K562 (cell line): ENCODE data around the gene FOXB2. TPM values are rescaled to one million over a fixed set of nuclear protein-coding genes. Genes with fewer than 3 reads are reported as not detected.

ENCODE experiments used
- ATAC-seq: fragments of 200-7000 bp; cut with Tn5 transposase; 3 replicates; pipeline ENCODE4 v1.9.1; 2020; ENCODE audit warnings: moderate library complexity
- BruUV-seq: library from RNA; stranded (reverse); fragments of 400-500 nt; replicated peaks from 2 replicates; lab custom pipeline; 2021; lab: Mats Ljungman, UMichigan
- CTCF ChIA-PET: fragments of 300-600 bp; formaldehyde crosslinking; extraction: SDS; loops from one replicate; lab custom pipeline; 2021; ENCODE audit warnings: low intra/inter-chr PET ratio; lab: Yijun Ruan, JAX
- POLR2A ChIA-PET: fragments of 300-600, 350-650 bp; sonication (Branson Sonifier 250); formaldehyde crosslinking; extraction: SDS; loops from one replicate; lab custom pipeline; 2021; ENCODE audit warnings: antibody characterized with exemption, inconsistent platforms; lab: Yijun Ruan, JAX
- DNase-seq, 4 experiments: peaks; one replicate each; pipeline versions ENCODE4 v3.0.0 to v3.0.0-alpha.2; 2011 to 2018; ENCODE audit warnings: low spot score in 3 of 4, mixed read lengths in 3 of 4; ENCODE audit errors: extremely low read depth in 1 of 4
- FAIRE-seq: peaks from 2 replicates; lab custom pipeline; 2011; peaks lifted over from hg19 to GRCh38; lab: Jason Lieb, UNC
- H2AFZ ChIP-seq: 2 replicates; pipeline ENCODE4 v1.6.0; 2011; ENCODE audit warnings: low read depth, low read length, control low read depth, inconsistent platforms
- H3K27ac ChIP-seq: fragments of 200-600 bp; 3 replicates; pipeline ENCODE4 v1.8.0; 2011; ENCODE audit warnings: low read depth, mild to moderate bottlenecking, control low read depth, inconsistent platforms, low read length, moderate library complexity, mixed read lengths; ENCODE audit errors: extremely low read depth
- H3K27me3 ChIP-seq, 2 experiments: fragments of 300-600 bp in 1 of 2; 2 replicates in 1 of 2; 3 replicates in 1 of 2; pipeline versions ENCODE4 v1.6.0 to v1.8.0; 2011; ENCODE audit warnings: inconsistent platforms in 2 of 2, low read length in 2 of 2, mild to moderate bottlenecking in 1 of 2, mixed read lengths in 1 of 2, moderate library complexity in 1 of 2; ENCODE audit not compliant: control insufficient read depth in 2 of 2, insufficient read depth in 2 of 2
- H3K36me3 ChIP-seq: fragments of 300-600 bp; 3 replicates; pipeline ENCODE4 v1.8.0; 2011; ENCODE audit warnings: mild to moderate bottlenecking, low read length, inconsistent platforms; ENCODE audit not compliant: control insufficient read depth, insufficient read depth
- H3K4me1 ChIP-seq, 2 experiments: fragments of 200-600 bp in 1 of 2; replicated peaks in 1 of 2; 2 replicates in 1 of 2; 3 replicates in 1 of 2; pipeline versions ENCODE4 v1.5.1 to v1.8.0; 2011; ENCODE audit warnings: inconsistent platforms in 2 of 2, low read length in 2 of 2, mild to moderate bottlenecking in 1 of 2, mixed read lengths in 1 of 2, moderate library complexity in 1 of 2; ENCODE audit not compliant: control insufficient read depth in 2 of 2, insufficient read depth in 2 of 2
- H3K4me2 ChIP-seq: 2 replicates; pipeline ENCODE4 v1.6.1; 2011; ENCODE audit warnings: low read length, control low read depth, inconsistent platforms, mixed read lengths; ENCODE audit not compliant: insufficient read depth
- H3K4me3 ChIP-seq: fragments of 200-600 bp; sonication (generic), shearing (Covaris generic); 2 replicates; pipeline ENCODE4 v1.5.1; 2016; ENCODE audit warnings: control low read depth, inconsistent platforms
- H3K79me2 ChIP-seq: fragments of 200-600 bp; 3 replicates; pipeline ENCODE4 v1.8.0; 2011; ENCODE audit warnings: low read length, inconsistent platforms; ENCODE audit not compliant: control insufficient read depth, insufficient read depth
- H3K9ac ChIP-seq, 2 experiments: 2 replicates each; pipeline versions ENCODE4 v1.6.0 to v1.6.1; 2011; ENCODE audit warnings: low read depth in 2 of 2, low read length in 2 of 2, control low read depth in 1 of 2, inconsistent platforms in 1 of 2, mild to moderate bottlenecking in 1 of 2, mixed read lengths in 1 of 2; ENCODE audit not compliant: insufficient read depth in 1 of 2
- H3K9me1 ChIP-seq: one replicate; pipeline ENCODE4 v1.6.0; 2011; ENCODE audit warnings: inconsistent platforms, mild to moderate bottlenecking, low read length, moderate library complexity; ENCODE audit not compliant: control insufficient read depth, insufficient read depth
- H3K9me3 ChIP-seq: replicated peaks from 2 replicates; pipeline ENCODE4 v1.5.1; 2011; ENCODE audit warnings: low read depth, low read length, inconsistent platforms; ENCODE audit not compliant: control insufficient read depth, insufficient read depth
- H4K20me1 ChIP-seq: replicated peaks from 2 replicates; pipeline ENCODE4 v1.6.1; 2011; ENCODE audit warnings: low read length, inconsistent platforms, mixed read lengths; ENCODE audit not compliant: control insufficient read depth, insufficient read depth
- BCOR ChIP-seq: fragments of 450-650 bp; IDR thresholded peaks from 2 replicates; pipeline ENCODE4 v1.6.1; 2016
- BHLHE40 ChIP-seq: IDR thresholded peaks from 2 replicates; pipeline ENCODE4 v1.6.1; 2011; ENCODE audit warnings: low read length, improper control_type of control experiment
- CSDE1 ChIP-seq, 2 experiments: fragments of 450-650 bp; IDR thresholded peaks; 2 replicates each; pipeline ENCODE4 v1.6.1; 2016; ENCODE audit warnings: mild to moderate bottlenecking in 1 of 2
- JUND ChIP-seq, 2 experiments: IDR thresholded peaks; 2 replicates in 1 of 2; 3 replicates in 1 of 2; pipeline ENCODE4 v1.6.1; 2011; ENCODE audit warnings: borderline replicate concordance in 2 of 2, low read depth in 2 of 2, low read length in 2 of 2, improper control_type of control experiment in 1 of 2, missing biosample characterization in 1 of 2, missing genetic modification characterization in 1 of 2, missing genetic modification reagents in 1 of 2
- MEF2A ChIP-seq: IDR thresholded peaks from 2 replicates; pipeline ENCODE4 v1.6.1; 2011; ENCODE audit warnings: low read depth, mild to moderate bottlenecking, low read length, moderate library complexity; ENCODE audit not compliant: control insufficient read depth
- NBN ChIP-seq: fragments of 450-650 bp; IDR thresholded peaks from 2 replicates; pipeline ENCODE4 v1.6.1; 2016; ENCODE audit warnings: low read depth, mild to moderate bottlenecking
- RBM39 ChIP-seq: fragments of 200-400 bp; formaldehyde crosslinking; optimal IDR thresholded peaks from 2 replicates; pipeline ENCODE3; 2018; ENCODE audit warnings: low read depth, low read length
- SMARCA4 ChIP-seq: fragments of 450-650 bp; IDR thresholded peaks from 2 replicates; pipeline ENCODE4 v1.6.1; 2016
- SP1 ChIP-seq: sonication (generic); formaldehyde crosslinking; IDR thresholded peaks from 2 replicates; pipeline ENCODE4 v1.8.1; 2022; ENCODE audit warnings: mild to moderate bottlenecking, missing genetic modification reagents
- ZNF143 ChIP-seq: sonication (generic); formaldehyde crosslinking; IDR thresholded peaks from 2 replicates; pipeline ENCODE4 v1.9.0; 2022; ENCODE audit warnings: mild to moderate bottlenecking, missing genetic modification reagents
- WGBS: fragments of 100-300 bp; shearing (Covaris generic); methylation state at CpG from one replicate; pipeline ENCODE4 v1.1.6; 2016; ENCODE audit warnings: low coverage, mixed read lengths; ENCODE audit not compliant: insufficient coverage; ENCODE audit errors: missing lambda C conversion rate; 5-methylcytosine and 5-hydroxymethylcytosine counted together
- in situ Hi-C: fragments of 300-500 bp; cut with MboI; formaldehyde crosslinking; loops from 4 replicates; pipeline ENCODE4 v1.15.0; 2018; ENCODE audit warnings: inconsistent platforms, mixed read lengths
- intact Hi-C: fragments of 100-400 bp; cut with micrococcal nuclease; formaldehyde crosslinking; loops from 2 replicates; pipeline ENCODE4 v1.14.2; 2022
- polyA plus RNA-seq, 8 experiments: library from polyadenylated mRNA; depleted of rRNA in 4 of 8; stranded (reverse) in 5 of 8; unstranded in 3 of 8; fragments of >200 nt; fragmentation: Nextera tagmentation in 2 of 8; fragmentation: Illumina TruSeq in 1 of 8; extraction: Ambion mirVana in 2 of 8; extraction: Trizol in 1 of 8; gene quantifications; 2 replicates each; pipeline versions ENCODE4 v1.2.1 to v1.2.3, GENCODE V29; 2011 to 2014; ENCODE audit warnings: inconsistent platforms in 1 of 8, missing spikeins in 1 of 8
- total RNA-seq, 7 experiments: library from RNA; depleted of rRNA in 6 of 7; stranded (reverse); fragments of >200 nt in 6 of 7; fragmentation: Illumina TruSeq in 2 of 7; extraction: Trizol in 2 of 7; gene quantifications; 2 replicates each; pipeline versions ENCODE4 v1.2.1 to v1.2.3, GENCODE V29; 2011 to 2021; ENCODE audit warnings: low replicate concordance in 1 of 7
- TF ChIP-seq, protein P1 (sequence below): sonication (generic); formaldehyde crosslinking; IDR thresholded peaks from 2 replicates; pipeline ENCODE4 v1.8.0; 2022; ENCODE audit warnings: missing genetic modification reagents, mild to moderate bottlenecking, borderline replicate concordance
- TF ChIP-seq, protein P2 (sequence below), 2 experiments: IDR thresholded peaks; 2 replicates each; pipeline ENCODE4 v1.6.1; 2011; ENCODE audit warnings: borderline replicate concordance in 1 of 2, control low read depth in 1 of 2, low read depth in 1 of 2, low read length in 1 of 2, mild to moderate bottlenecking in 1 of 2, mixed read lengths in 1 of 2, moderate library complexity in 1 of 2; ENCODE audit not compliant: insufficient read depth in 1 of 2, insufficient read length in 1 of 2, poor library complexity in 1 of 2, severe bottlenecking in 1 of 2; ENCODE audit errors: extremely low read depth in 1 of 2

The FOXB2 gene
- total and polyA plus RNA-seq, 9 of the 15 experiments (the other 6 are each of a cell fraction or from before 2014, with no cell fraction given), result not detected

DNA sequence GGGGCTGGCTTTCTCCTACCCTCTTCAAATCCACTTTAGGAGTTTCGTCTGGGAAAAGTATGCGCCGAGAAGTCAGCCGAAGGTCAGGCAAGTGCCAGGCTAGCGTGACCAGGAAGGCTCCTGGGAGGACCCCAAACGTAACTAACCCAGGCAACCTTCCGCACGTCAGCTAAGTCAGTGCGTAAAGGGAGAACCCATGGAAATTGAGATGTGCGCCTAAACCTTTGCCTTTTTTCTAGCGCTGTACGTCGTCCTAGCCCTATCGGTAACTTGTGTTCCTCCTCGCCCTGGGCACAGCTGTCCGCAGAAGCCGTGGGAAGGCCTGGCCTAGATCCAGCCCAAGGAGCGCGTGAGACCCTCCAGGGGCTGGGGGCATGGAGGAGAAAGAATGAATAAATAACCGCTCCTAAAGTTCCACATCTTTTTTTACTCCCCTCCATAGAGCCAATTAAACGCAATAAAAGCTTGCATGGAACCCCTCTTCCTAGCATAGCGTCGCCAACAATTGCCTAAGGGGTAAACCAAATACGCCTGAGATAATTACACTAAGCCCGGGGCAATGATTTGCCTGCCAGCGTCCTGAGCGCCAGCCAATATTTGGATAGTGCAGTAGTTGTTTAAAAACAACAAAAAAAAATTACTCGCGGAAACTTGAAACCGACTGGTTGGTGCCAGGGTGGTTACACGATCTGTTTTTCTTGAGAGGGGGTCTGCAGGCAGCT is 4.0 kb upstream of the FOXB2 start:
- ChIA-PET POLR2A (interaction anchor here (0.7 kb wide), 1 partner anchor 39 kb away, joined by 3 read pairs; no protein-coding TSS in a partner anchor), CTCF (no interaction called here)
- no peak overlapping the region for H3K4me2 ChIP-seq
- H3K79me2 ChIP-seq, result no peaks in the 10 kb centered on the region
- H3K36me3 ChIP-seq, result no peaks in the 10 kb centered on the region
- ATAC-seq (no peak), FAIRE-seq (no peak), DNase-seq (no peak)
- no peak overlapping the region for H2AFZ ChIP-seq
- no peaks in the 10 kb centered on the region for H3K9me1 ChIP-seq
- 23% methylated on average over 24 of the region's 31 CpGs for WGBS
- H4K20me1 ChIP-seq, result no peaks in the 10 kb centered on the region
- H3K4me1 ChIP-seq, result peaks cover 0 to 5% of the 10 kb centered on the region in 2 experiments; a peak in 2 of 5 replicates
- intact Hi-C loops (no loop called here), in situ Hi-C loops (no loop called here)
- H3K27me3 ChIP-seq, result peaks cover 0 to 65% of the 10 kb centered on the region in 2 experiments; a peak in 2 of 5 replicates
- TF ChIP-seq RBM39 (no peak), ZNF143 (CRISPR knock-in tag) (no peak), MEF2A (no peak), BHLHE40 (no peak), SP1 (no peak), NBN (no peak), JUND (IDR thresholded peaks at IDR 0.05; ENCODE audit: borderline replicate concordance, low read depth, low read length) (no peak), JUND (tag; IDR thresholded peaks at IDR 0.05; ENCODE audit: borderline replicate concordance, low read depth, low read length) (no peak), CSDE1 (IDR thresholded peaks at IDR 0.05) (no peak), SMARCA4 (no peak), BCOR (no peak)
- TF ChIP-seq, protein P1, sequence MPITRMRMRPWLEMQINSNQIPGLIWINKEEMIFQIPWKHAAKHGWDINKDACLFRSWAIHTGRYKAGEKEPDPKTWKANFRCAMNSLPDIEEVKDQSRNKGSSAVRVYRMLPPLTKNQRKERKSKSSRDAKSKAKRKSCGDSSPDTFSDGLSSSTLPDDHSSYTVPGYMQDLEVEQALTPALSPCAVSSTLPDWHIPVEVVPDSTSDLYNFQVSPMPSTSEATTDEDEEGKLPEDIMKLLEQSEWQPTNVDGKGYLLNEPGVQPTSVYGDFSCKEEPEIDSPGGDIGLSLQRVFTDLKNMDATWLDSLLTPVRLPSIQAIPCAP (CRISPR knock-in tag), result no peak
- TF ChIP-seq, protein P2, sequence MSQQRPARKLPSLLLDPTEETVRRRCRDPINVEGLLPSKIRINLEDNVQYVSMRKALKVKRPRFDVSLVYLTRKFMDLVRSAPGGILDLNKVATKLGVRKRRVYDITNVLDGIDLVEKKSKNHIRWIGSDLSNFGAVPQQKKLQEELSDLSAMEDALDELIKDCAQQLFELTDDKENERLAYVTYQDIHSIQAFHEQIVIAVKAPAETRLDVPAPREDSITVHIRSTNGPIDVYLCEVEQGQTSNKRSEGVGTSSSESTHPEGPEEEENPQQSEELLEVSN (IDR thresholded peaks at IDR 0.05; ENCODE audit: borderline replicate concordance in 1 of 2, extremely low read depth in 1 of 2, insufficient read depth in 1 of 2, insufficient read length in 1 of 2, low read depth in 1 of 2, low read length in 1 of 2, poor library complexity in 1 of 2, severe bottlenecking in 1 of 2), result no peak
- H3K9ac ChIP-seq, result no peak overlapping the region
- H3K27ac ChIP-seq, result no peak overlapping the region
- BruUV-seq, result no TSS peak
- H3K9me3 ChIP-seq, result no peaks in the 10 kb centered on the region
- no peak overlapping the region for H3K4me3 ChIP-seq
